Stomach (tissue), 4 donors: Measurements from ENCODE around the gene NR2E3.

ENCODE experiments used
- CTCF ChIP-seq, 7 experiments: fragments of 450-650 bp in 4 of 7; fragments of 200-600 bp in 3 of 7; sonication (generic) in 3 of 7; IDR thresholded peaks; one replicate each; pipeline ENCODE4 v1.5.1; 2016 to 2019; ENCODE audit warnings: antibody characterized with exemption in 7 of 7, control low read depth in 2 of 7, mild to moderate bottlenecking in 1 of 7
- POLR2A ChIP-seq, 4 donors: fragments of 450-650 bp; IDR thresholded peaks; one replicate each; pipeline ENCODE4 v1.6.1; 2016; ENCODE audit warnings: antibody characterized with exemption in 4 of 4, control low read depth in 2 of 4, mild to moderate bottlenecking in 1 of 4, moderate library complexity in 1 of 4

DNA sequence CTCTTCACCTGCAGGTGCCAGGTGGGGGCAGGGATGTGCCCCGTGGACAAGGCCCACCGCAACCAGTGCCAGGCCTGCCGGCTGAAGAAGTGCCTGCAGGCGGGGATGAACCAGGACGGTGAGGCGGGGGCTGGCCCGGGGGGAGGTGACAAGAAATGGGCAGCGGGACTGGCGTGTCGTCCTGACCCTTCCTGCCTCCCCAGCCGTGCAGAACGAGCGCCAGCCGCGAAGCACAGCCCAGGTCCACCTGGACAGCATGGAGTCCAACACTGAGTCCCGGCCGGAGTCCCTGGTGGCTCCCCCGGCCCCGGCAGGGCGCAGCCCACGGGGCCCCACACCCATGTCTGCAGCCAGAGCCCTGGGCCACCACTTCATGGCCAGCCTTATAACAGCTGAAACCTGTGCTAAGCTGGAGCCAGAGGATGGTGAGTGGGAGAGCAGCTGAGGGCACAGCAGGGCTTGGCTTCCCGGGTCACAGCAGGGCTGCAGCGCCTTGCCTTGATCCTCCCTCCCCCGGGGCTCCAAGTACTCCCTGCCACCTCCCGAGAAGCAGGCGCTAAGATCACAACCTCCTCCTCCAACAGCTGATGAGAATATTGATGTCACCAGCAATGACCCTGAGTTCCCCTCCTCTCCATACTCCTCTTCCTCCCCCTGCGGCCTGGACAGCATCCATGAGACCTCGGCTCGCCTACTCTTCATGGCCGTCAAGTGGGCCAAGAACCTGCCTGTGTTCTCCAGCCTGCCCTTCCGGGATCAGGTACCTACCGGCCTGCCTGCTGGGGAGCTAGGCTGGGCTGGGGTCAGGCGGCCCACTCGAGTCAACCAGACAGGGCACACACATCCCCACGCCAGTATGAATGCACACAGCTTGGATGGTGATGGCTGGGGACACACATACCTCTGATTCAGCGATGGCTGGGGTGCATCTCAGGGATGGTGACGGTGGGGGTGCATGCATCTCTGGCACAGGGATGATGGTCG lies 1.7 kb downstream of the NR2E3 start:
- no peak for TF ChIP-seq CTCF (IDR thresholded peaks at IDR 0.05)
- TF ChIP-seq POLR2A (IDR thresholded peaks at IDR 0.05), result no peak
